HG03439 (cell line): ENCODE data around the gene EYS.
"Not testable (repeated sequence)": the region's sequence is repeated elsewhere in the genome, so short reads cannot be mapped to it uniquely, and the experiment has no call there.

Experiments
- ATAC-seq: cut with Tn5 transposase; IDR thresholded peaks from one replicate; pipeline ENCODE4 v1.9.1; 2021; ENCODE audit warnings: mild to moderate bottlenecking, moderate library complexity; ENCODE audit not compliant: unreplicated experiment

The EYS gene

DNA sequence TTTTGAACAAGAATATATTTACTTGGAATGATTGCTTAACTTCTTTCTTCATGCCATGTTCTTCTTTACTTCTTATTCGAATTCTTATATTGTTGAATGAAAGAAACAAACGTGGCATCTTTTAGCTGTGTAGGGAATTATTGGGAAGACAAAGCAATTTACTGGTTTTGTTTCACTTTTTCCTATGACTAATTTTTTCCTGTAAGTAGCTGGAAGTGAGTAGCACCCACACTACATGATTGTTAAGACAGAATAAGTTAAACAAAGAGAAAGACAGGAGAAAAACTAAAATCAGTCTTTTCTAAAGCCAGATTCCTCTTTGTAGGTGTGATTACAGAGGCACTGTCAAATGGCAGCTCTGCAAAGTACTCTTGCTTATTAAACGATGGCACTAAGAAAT, 593.4 kb downstream of the EYS start:
- ATAC-seq, result no peak

DNA sequence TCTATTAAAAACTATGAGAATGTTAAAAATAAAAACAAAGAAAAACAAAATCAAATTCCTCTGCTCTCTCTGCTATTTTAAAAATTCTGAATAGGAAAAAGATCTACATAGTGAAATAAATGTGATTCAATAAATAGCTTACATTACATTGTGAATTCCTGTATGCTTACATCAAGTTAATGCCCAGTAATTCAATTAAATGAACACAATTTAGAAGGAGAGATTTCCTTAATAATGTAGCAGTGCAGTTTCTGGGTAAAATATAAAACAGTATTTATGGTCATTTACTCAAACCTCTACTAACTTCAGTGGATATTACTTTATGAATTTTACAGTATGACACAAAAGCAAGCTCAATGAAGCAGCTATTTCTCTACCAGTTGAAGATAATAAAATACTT, 594.6 kb downstream of the EYS start:
- no peak for ATAC-seq

DNA sequence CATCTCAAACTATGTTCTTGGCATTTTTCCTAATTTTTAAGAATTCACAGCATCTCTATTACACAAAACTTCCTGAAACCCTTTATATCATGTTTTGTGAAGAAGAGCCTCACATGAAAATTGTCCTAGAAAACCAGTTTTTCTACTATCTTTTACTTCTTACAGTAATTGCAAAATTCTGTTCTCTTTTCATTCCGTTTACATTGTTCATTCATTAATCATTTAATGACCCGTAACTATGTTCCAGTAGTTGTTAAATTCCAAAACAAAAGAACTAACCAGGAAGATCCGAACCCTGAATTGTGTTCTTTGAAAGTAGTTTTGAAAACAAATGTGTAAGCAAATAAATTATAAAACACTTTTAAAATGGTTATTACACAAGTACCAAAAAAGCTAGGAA, 597.0 kb downstream of the EYS start:
- ATAC-seq, result no peak

DNA sequence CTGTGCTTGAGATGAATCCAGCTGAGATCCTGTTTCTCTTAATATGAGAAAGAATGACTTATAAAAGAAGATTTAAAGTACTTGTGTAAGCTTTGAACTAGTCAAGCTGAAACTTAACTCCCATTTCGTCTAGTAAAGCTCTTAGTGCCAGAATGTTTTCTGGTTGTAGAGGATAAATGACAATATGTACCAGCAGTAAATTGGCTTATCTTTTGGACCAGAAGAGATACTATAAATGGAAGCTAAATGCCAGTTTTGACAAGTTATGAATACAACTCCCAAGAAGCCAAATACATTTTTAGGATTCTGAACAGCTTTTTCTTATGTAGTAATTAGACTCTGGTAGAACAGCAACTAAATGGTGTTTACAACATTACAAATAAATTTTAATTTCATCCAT, 608.7 kb downstream of the EYS start:
- ATAC-seq, result no peak

DNA sequence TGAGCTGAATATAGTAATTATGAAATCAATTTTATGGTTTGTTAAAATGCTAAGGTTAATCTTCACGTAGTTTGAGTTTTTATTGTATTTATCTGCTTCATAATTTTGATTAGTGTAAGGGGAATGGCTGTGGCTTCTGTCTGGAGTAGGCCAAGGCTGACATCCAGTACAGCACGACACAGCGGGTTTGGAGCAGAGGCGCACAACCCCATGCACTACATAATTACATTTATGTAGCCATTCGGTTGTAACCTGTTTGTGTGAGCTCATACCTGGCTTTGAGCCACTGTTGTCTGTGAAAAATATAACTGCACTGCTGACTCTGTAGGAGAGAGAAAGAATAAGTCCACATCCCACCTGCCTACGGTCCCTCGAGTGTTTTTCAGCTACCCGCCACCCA, 615.5 kb downstream of the EYS start:
- ATAC-seq, result no peak

DNA sequence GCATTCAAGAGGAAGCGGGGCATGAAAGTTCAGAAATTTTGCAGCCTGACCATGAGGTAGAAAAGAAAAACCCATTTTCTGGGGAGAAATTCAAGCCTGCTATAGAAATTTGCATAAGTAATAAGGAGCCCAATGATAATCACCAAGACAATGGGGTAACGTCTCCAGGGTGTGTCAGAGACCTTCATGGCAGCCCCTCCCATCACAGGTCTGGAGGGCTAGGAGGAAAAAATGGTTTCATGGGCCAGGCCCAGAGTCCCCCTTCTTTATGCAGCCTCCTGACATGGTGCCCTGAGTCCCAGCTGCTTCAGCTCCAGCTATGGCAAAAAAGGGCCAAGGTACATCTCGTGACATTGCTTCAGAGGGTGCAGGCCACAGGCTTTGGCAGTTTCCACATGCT, 618.5 kb downstream of the EYS start:
- no peak for ATAC-seq

DNA sequence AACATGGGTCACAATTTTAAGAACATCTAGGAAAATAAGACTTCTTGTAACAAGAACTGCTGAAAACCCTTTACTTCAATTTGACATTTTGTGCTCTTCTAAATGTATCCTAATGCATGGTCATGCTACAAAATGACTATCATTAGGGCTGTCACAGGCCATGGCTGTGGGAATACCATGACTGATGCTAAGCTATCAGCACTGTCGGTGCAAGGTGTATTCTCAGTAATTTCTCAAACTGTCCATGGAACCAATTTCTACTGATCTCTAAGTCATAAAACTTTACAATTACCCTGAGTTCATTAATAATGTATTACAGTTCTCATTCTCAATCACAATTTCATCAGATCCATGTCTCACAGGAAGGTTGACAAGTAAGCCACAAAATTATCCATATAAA, 625.3 kb downstream of the EYS start:
- ATAC-seq, result no peak

DNA sequence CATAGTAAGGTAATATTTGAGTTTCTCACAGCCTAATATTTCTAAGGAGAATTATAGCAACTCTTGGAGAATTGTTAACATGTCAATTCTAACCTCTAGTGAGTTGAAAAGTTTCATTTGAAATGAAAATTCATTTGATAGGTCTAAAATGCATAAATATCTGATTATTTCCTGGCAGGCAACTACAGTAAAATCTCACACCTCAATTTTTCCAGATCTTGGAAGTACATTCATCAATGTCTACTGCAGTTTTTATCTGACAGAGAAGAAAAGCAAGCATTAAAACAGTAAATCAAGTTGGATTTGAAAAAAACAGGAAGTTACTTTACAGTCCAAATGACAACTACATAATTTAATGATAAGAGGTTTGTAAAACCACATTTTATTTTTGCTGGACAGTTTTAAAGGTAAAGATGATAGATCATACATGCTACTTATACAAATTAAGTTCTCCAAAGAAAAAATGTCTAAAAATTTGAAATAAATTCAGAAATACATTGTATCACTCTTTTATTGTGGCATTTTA, 631.3 kb downstream of the EYS start:
- ATAC-seq, result no peak

DNA sequence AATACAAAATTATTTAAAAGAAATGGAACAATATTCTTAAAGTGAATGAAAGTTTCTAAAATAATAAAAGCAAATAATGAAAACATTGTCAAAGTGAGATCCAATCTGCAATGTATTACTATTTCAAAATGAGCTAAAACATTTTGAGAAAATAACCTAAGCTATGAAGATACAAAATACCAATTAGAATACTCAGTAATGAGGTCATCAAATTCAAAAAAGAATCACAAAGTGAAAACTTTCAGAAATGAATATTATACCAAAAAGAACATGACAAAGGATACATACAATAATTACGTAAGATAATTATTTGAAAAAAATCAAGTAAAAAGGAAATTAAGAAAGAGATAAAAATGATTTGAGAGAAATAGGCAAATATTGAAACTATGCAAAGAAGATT, 634.5 kb downstream of the EYS start:
- ATAC-seq, result no peak

DNA sequence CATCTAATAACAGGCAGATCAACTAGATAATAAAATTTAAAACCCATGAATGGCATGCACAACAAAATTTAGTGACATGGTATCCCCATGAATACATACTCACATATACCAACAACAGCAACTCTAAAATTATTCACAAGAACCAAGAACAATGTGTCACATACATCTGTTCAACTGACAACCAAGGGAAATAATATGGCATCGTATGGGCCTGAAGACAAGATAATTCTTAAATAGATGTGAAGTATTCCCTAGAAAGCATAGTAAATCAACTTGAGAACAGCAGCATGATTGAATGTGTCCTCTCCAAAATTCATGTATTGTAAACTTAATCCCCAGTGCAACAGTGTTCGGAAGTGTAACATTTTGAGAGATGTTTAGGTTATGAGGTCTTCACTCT, 635.5 kb downstream of the EYS start:
- ATAC-seq, result no peak

DNA sequence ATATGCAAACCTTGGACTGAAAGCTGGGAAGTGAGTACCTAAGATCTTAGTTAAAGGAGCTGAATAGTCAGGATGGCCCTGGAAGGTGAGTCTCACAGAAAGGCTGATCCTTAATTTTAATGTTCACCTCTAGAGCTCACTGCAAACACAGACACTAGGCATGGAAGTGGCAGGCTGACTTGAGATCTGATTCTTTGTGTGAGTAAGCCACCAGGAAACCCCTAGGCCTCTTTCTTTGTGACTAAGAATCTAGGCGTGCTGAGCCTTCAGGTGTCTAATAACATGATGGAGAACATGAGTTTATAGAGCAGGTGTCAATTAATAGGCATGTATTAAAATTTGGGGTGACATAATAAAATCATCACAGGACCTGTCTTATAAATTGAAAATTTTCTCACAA, 642.2 kb downstream of the EYS start:
- ATAC-seq, result no peak

DNA sequence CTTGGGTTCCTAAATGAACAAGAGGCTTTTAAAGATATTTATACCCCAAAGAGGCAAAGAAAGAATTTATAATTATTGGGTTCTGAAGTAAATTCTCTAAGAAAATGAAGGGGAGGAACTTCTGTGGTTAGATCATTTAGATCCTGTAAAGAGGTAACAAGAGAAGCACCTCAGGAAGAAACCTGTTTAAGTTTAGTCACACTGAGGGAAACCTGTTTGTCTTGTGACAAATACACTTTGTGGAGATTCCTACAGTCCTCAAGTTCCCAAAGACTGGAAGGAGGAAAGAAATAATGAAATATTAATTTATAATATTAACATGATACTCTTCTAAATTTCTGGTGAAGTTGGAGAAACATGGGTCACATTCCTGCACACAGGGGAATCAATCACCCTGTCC, 647.5 kb downstream of the EYS start:
- ATAC-seq, result no peak

DNA sequence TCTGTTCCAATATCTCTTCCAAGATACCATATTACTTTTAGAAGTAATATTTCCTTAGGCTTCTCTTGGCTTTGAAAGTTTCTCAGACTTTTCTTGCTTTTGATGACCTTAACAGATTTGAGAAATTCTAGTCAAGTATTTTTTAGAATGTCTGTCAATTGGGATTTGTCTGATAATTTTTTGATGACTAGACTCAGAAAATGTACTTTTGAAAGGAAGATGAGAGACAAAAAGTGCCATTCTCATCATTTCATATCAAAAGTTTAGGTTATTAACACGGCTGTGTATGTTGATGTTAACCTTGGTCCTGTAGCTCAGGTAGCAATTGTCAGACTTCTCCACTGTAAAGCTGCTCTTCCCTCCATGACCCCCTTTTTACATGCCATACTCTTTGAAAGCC, 651.5 kb downstream of the EYS start:
- no peak for ATAC-seq

DNA sequence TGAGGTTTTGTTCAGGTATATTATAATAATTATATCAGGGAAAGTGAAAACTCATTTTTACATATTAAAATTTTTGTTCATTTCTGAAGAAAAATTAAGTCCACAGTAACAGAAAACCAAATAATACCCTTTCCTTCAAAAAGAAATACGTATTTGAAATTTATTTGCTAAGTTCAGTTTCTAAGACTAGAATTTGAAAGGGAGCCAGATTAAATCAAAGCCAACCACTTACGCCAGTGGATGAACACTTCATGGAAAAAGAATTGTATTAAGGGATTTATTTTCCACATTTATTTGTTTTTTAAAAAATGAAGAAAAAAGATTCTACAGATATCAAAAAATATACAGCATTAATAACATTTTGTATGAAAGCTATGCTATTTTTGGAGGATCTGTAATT, 654.4 kb downstream of the EYS start:
- no peak for ATAC-seq

DNA sequence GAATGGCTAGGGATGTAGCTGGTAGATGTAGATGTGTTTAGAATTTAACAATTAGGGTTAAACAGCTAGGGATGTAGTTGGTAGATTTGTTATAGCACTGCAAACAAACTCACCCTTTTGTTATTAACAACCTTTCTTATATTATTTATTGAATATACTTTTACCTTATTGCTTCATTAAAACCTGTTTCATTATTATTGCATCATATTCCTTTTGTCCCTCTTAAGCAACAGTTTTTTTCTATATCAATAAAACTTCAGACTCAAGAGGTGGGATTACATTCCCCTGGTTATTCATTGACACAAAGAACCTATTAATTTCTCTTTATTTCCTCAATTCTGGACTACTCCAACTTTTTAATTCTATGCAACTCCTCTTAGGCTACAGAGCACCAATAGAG, 661.2 kb downstream of the EYS start:
- no peak for ATAC-seq

DNA sequence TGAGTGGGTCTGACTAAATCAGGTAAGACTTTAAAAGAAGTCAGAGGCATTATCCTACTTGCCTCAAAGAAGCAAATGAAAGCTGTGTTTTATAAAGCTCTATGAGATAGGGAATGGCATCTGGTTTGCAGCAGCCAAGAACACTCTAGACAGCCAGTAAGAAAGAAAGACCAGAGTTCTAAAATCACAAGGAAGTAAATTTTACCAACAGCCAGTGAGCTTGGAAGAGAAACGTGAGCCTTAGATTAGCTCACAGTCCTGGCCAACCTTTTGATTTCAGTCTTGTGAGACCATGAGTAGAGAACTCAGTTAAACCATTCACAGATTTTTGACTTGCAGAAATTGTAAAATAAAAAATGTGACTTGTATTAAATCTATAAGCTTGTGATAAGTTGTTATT, 693.0 kb downstream of the EYS start:
- no peak for ATAC-seq

DNA sequence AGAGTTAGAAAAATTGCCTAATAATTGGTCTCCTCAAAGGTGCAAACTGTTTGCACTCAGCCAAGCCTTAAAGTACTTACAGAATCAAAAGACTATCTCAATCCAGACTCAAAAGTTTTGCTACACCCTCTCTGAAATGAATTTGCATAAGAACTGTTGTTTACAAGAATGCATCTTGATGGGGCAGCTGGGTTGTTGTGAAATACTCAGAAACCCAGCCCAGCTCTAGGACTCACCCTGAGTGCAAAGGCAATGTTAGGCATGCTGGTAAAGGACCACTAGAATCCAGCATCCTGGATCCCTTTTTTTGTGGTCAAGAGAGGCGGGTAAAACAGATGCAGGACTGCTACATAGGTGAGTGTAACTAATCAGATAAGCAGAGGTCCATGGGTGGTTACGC, 700.2 kb downstream of the EYS start:
- no peak for ATAC-seq

DNA sequence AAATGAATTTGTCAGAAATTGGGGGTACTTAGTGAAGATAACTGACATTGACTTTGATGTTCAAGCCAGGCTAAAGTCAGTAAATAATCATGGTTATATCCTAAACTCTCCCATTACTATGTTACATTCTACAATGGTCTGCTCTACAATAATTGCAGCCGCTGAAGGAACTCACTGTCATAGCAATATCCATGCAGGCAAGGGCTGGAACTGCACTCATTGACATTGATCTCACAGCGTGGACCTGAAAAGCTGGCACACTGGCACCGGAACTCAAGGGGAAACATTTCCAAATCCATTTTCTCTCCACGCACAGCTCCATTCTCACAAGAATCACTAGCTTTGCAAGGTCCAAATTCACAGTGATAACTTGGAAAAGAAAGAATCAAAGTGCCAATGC, 702.7 kb downstream of the EYS start:
- no peak for ATAC-seq

DNA sequence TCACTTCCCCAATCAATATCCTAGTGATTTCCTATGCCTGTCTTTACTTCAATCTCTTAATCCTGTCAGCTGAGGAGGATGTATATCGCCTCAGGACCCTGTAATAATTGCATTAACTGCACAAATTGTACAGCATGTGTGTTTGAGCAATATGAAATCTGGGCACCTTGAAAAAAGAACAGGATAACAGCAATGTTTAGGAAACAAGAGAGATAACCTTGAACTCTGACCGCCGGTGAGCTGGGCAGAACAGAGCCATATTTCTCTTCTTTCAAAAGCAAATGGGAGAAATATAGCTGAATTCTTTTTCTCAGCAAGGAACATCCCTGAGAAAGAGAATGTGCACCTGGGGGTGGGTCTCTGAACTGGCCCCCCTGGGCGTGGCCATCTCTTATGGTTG, 704.1 kb downstream of the EYS start:
- not testable (repeated sequence) for ATAC-seq

DNA sequence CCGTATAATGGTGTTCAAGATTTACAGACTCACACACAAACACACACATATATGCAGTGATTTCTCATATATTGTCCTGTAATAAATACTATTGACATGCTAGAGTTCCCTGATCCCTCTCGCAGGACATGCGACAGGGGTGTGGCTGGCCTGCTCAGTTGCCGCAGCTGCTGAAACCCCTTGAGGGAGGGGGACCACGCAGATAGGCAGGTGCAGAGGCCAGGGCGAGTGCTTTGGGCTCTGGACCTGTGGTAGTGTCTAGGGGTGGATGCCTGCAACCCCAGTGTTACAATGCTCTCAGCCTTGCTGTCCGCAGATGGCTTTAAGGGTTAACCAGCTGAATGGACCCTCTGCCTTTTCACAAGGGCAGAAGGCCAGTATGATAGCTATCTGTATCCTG, 706.2 kb downstream of the EYS start:
- ATAC-seq, result no peak

DNA sequence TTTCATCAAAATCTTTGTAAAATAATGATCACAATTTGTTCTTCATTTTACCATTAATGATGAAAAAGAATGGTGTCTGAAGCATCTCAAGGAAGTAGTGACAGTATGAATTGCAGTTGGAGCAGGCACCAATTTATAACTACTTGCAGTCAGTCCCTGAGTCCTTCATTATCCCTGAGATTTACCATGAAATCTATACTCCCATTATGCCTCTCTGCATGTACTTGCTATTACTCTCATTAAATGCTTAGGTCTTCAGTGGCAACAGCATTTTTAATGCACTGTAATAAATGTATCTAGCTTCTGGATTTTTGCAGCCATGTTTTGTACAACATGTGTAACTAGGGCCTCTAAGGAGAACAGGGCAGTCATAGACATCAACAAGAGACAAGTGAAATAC, 708.8 kb downstream of the EYS start:
- no peak for ATAC-seq

DNA sequence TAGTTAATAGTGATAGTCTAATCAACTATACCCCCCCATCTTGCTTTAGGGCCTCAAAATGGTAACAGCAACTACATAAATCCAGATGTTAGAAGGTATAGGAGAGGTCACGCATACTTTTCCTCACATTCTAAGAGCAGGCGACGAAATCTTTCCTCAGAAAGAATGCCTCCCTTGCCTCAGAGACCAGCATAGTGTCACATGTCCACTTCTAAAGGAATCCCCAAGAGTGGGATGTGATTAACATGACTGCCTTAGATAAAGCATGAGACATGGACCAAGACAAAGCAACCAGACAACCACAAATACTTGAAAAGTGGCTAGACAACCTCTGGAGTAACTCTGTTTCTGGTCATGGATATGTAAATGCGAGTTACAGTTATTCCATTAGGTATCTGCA, 710.7 kb downstream of the EYS start:
- ATAC-seq, result no peak

DNA sequence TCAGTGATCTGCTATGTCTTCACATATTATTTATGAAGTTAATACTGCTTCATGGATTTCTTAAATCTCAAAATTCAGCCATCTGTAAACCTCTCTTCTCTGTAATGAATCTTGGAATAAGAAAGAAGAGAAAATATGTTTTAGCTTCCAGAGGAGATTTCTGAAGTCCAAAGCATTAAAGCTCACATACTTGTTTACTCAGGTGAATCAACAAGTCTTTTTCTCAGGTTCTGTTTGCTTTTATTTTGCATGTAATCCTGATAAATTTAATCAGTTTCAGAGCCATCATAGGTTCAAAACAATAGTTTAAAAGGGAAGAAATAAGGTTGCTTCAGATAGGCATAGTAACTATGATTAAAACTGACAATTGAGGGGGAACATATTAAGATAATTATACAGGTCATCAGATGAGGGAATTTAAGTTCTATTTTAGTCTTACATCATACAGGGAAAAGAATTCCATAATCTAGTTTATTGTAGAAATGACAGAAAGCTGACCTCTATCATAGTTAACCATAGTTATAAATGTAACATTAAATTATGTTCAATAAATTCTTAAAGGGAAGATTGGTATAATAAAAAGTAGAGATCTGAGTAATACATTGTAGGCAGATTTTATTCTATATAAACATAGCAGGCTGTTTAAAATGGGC, 716.2 kb downstream of the EYS start:
- ATAC-seq, result no peak
